GM12872 (cell line): Measurements from ENCODE around the gene CINP.

ENCODE experiments used
- TF ChIP-seq, protein P1 (sequence below): IDR thresholded peaks from 3 replicates; pipeline ENCODE4 v1.5.1; 2011; ENCODE audit warnings: low read depth, mild to moderate bottlenecking, low read length, moderate library complexity; ENCODE audit not compliant: insufficient read depth

The CINP gene

DNA sequence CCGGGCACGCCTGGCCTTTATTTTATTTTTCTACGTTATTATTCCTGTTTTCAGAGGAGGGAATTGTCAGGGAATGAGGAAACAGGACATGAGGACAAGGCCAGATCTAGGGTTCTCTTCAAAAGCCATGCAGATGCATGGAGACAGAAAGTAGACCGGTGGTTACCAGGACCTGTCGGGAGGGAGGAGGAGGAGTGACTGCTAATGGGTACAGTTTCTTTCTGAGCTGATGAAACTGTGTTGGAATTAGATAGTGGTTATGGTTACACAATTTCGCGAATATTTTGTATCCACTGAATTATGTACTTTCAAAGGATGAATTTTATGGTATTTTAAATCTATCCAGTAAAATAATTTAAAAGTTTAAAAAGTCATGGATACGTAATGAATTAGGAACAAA, 31.9 kb downstream of the CINP start:
- TF ChIP-seq, protein P1, sequence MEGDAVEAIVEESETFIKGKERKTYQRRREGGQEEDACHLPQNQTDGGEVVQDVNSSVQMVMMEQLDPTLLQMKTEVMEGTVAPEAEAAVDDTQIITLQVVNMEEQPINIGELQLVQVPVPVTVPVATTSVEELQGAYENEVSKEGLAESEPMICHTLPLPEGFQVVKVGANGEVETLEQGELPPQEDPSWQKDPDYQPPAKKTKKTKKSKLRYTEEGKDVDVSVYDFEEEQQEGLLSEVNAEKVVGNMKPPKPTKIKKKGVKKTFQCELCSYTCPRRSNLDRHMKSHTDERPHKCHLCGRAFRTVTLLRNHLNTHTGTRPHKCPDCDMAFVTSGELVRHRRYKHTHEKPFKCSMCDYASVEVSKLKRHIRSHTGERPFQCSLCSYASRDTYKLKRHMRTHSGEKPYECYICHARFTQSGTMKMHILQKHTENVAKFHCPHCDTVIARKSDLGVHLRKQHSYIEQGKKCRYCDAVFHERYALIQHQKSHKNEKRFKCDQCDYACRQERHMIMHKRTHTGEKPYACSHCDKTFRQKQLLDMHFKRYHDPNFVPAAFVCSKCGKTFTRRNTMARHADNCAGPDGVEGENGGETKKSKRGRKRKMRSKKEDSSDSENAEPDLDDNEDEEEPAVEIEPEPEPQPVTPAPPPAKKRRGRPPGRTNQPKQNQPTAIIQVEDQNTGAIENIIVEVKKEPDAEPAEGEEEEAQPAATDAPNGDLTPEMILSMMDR, result no peak

DNA sequence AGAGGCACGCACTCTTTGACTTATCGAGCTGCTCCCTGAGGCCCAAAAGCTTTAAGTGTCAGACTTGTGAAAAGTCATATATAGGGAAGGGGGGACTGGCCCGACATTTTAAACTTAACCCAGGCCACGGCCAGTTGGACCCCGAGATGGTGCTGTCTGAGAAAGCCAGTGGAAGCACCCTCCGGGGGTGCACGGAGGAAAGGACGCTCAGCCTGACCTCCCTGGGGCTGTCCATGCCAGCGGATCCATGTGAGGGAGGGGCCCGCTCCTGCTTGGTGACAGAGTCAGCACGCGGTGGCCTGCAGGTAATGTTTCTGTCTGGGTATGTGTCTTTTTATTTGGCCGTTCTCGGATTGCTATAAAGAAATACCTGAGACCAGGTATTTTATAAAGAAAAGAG, 36.1 kb downstream of the CINP start:
- TF ChIP-seq, protein P1, result no peak

DNA sequence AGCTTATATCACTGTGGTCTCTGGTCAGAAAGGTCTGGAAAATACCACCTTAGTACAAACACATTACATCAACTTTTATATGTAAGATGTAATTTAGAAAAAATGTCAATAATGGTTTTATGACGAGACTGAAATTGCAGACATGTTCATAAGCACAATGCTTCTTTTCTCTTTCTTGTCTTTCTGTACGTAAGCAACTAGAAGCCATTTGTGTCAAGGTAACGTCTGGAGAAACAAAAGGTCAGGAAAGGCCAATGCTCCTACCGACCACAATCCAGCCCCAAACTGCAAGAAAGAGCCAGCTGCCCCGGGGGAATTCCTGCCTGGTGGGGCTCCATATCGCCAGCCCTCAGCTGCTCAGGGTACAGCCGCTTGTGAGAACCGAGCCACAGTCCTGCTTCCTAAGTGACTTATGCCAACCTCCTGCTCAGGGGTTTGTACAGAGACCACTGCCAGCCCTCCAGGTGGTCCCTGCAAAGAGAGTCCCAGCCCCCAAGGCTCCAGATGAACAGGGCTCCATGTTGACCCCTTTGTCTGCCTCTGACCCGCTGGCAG, 36.8 kb downstream of the CINP start:
- TF ChIP-seq, protein P1, result no peak

DNA sequence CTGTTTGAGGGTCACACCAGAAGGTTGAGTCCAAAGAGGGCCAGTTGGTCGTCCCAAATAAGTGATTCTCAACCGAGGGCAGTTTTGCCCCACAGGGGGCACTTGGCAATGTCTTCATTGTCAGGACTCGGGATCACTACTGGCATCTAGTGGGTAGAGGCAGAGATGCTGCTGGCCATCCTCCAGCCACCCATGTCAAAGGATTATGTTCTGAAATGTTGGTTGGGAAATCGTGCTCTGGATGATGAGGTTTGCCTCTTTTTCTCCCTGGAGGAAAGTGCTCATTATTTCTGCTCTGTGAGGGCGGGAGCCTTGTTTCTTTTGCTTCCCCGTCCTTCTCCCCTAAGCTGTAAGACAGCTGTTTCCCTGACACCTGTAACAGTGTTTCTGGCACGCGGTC, 39.6 kb downstream of the CINP start:
- TF ChIP-seq, protein P1, result peak; percentile 57; the same call in 2 of the 3 replicates

DNA sequence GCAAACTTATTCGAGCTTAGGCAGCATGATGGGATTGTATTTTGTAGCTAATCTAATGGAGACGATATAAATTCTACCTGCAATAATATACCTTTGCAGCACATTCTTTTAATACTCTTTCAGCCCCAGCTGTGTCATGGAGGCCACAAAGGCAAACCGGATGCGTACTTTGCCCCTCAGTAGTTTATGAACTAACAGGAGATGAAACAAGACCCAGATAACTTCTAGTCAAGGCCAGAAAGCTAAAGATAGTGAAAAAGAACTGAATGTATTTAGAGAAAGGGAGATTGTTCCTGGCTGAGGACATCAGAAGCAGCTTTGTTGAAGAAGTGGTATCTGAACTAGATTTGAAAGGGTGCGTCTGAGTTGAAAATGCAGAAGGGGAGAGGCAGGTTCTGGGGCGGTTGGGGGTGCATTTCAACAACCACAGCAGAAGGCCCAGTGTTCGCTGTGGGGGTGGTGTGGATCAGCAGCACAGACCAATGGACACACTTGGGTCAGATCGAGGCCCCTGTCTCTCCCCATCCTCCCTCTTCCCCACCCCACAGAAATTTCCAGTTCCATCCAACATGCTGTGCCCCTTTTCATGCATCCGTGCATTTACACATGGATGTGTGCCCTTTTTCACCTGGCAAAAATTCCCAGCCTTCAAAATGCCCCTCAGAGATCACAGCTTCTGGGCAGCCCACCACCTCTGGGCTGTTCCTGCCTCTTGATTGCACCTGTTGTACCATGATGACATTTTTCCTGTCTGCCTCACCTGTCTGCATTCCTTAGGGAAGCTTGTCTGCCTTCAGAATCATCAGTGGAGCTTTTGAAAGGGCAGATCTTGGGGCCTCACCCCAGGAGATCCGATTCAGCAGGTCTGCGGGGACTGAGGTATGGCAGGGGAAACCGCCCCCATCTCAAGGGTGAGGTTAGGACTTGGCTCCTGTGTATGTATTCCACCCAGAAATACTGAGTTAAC, 41.0 kb downstream of the CINP start:
- TF ChIP-seq, protein P1, result no peak

DNA sequence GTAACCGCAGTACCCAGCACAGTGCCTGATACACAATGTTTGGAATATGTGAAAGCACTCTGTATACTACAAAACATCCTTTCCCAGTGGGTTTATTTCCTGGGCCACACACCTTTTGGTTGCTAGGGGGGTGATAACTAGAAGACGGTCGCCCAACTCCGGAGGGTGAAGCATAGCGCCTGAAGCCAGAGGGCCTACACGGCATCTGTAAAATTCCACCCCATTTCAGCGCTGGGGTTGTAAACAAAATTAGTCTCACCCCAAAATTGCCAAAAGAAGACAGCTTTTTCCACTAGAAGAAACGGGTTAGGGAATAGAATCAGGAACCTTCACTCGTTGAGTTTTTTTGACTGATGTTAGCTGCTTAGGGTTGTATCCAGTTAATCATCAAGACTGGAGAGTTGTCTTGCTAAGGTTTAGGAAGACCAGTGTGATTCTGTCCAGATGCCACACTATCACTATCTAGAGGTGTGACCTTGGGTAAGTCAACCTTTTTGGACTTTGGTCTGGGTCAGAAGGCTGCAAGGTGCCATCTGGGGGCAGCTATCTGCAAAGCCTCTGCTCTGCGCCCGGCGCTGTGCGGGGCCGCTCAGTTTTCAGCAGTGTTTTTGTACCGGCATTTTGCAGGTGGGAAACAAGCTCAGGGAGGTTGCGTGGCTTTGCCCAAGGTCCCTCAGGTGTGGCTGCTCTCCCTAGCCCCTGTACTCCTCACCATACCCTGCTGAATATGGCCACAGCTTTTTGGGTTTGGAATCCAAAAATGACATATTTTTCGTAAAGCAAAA, 41.8 kb downstream of the CINP start:
- TF ChIP-seq, protein P1, result no peak
